ENCODE results near the gene SFMBT2.

GRCh38 chr10:7117177-7117799 is 293.5 kb downstream of the SFMBT2 start:
- TF ChIP-seq, protein P1, sequence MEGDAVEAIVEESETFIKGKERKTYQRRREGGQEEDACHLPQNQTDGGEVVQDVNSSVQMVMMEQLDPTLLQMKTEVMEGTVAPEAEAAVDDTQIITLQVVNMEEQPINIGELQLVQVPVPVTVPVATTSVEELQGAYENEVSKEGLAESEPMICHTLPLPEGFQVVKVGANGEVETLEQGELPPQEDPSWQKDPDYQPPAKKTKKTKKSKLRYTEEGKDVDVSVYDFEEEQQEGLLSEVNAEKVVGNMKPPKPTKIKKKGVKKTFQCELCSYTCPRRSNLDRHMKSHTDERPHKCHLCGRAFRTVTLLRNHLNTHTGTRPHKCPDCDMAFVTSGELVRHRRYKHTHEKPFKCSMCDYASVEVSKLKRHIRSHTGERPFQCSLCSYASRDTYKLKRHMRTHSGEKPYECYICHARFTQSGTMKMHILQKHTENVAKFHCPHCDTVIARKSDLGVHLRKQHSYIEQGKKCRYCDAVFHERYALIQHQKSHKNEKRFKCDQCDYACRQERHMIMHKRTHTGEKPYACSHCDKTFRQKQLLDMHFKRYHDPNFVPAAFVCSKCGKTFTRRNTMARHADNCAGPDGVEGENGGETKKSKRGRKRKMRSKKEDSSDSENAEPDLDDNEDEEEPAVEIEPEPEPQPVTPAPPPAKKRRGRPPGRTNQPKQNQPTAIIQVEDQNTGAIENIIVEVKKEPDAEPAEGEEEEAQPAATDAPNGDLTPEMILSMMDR (IDR thresholded peaks at IDR 0.05; ENCODE audit: low read depth, low read length, poor library complexity, severe bottlenecking), result no peak
- no peak for TF ChIP-seq EZH2phosphoT487 (IDR thresholded peaks at IDR 0.05; ENCODE audit: borderline replicate concordance, low read length)
